ENCODE results near the gene TAOK3. TPM values are rescaled to one million over a fixed set of nuclear protein-coding genes. Genes with fewer than 3 reads are reported as not detected.

The TAOK3 gene
- total and polyA plus RNA-seq, 9 of the 15 experiments (the other 6 are each of a cell fraction or from before 2014, with no cell fraction given): 24.3 to 83.5 (median 47.1) TPM

DNA sequence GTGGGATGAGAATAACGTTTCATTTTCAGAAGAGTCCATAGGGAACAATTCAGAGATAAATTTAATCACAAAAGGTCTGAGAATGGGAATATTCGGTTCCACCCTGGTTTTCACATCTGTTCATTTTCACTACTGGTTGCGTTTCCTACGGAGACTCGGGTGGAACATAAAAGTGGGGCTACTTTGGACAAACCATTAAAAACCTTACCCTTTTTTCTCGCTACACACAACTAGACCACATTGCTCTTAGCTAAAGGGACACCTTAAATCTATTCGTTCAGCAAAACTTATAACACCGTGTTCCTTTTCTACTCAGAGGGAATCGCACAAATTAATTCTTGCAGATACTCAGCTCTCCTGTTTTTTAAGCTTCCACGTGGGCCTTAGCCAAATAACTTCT lies 2.6 kb upstream of the TAOK3 start (continued):
- TF ChIP-seq ZNF407 (IDR thresholded peaks at IDR 0.05; ENCODE audit: low read depth) (peak; percentile 88), ZC3H8 (IDR thresholded peaks at IDR 0.05) (no peak), DMBX1 (CRISPR knock-in tag; IDR thresholded peaks at IDR 0.05; ENCODE audit: borderline replicate concordance) (no peak), CEBPG (CRISPR knock-in tag; IDR thresholded peaks at IDR 0.05) (no peak), CEBPG (tag; conservative IDR thresholded peaks at IDR 0.05 in 1 of 2, IDR thresholded peaks at IDR 0.05 in 1 of 2) (no peak), HNRNPLL (IDR thresholded peaks at IDR 0.05; ENCODE audit: low read depth, low read length, poor library complexity, severe bottlenecking) (peak; percentile 32), DIDO1 (tag; IDR thresholded peaks at IDR 0.05; ENCODE audit: low read depth) (0 out of 2 replicates have a peak, but pooled peaks have one; percentile 20), ETS1 (conservative IDR thresholded peaks at IDR 0.05; ENCODE audit: control insufficient read depth, low read depth, low read length) (no peak), PYGO2 (tag; IDR thresholded peaks at IDR 0.05) (no peak), MYC (IDR thresholded peaks at IDR 0.05; ENCODE audit: low read depth, low read length) (no peak), MYC (CRISPR knock-in tag; IDR thresholded peaks at IDR 0.05; ENCODE audit: borderline replicate concordance, low read depth) (no peak), ZNF609 (CRISPR knock-in tag; IDR thresholded peaks at IDR 0.05; ENCODE audit: borderline replicate concordance) (no peak), TARDBP (IDR thresholded peaks at IDR 0.05) (no peak)

All from K562 (cell line).